OCI-LY3 (cell line): ENCODE data around the gene FXYD2.

Experiments used
- H2AFZ ChIP-seq: fragments of 200-600, 300-600 bp; shearing (Covaris generic); 2 replicates; pipeline ENCODE4 v1.6.0; 2014; ENCODE audit warnings: antibody characterized with exemption, low read depth, low read length
- H3K27ac ChIP-seq: fragments of 200-600, 300-600 bp; sonication (generic); 2 replicates; pipeline ENCODE4 v1.5.1; 2014; ENCODE audit warnings: mild to moderate bottlenecking, low read length, moderate library complexity, mixed read lengths
- H3K27me3 ChIP-seq: fragments of 200-600, 300-600 bp; sonication (generic); 2 replicates; pipeline ENCODE4 v1.6.1; 2014; ENCODE audit warnings: low read depth, low read length, mixed read lengths
- H3K36me3 ChIP-seq: fragments of 200-600, 300-600 bp; sonication (generic); replicated peaks from 2 replicates; pipeline ENCODE3; 2014; ENCODE audit warnings: low read depth, low read length, mixed read lengths
- H3K4me1 ChIP-seq: fragments of 300-600, 200-600 bp; sonication (generic); 2 replicates; pipeline ENCODE4 v1.6.1; 2014; ENCODE audit warnings: low read length, mixed read lengths
- H3K4me2 ChIP-seq: fragments of 200-600, 300-600 bp; sonication (generic); 2 replicates; pipeline ENCODE4 v1.6.1; 2014; ENCODE audit warnings: low read length, mixed read lengths
- H3K4me3 ChIP-seq: fragments of 300-600, 200-600 bp; sonication (generic); 2 replicates; pipeline ENCODE4 v1.5.1; 2014; ENCODE audit warnings: antibody characterized with exemption, mild to moderate bottlenecking, low read length, moderate library complexity
- H3K79me2 ChIP-seq: fragments of 300-600, 200-600 bp; shearing (Covaris generic); 2 replicates; pipeline ENCODE4 v1.6.1; 2014; ENCODE audit warnings: mild to moderate bottlenecking, low read length, mixed read lengths
- H3K9ac ChIP-seq: fragments of 300-600, 200-600 bp; shearing (Covaris generic); 2 replicates; pipeline ENCODE4 v1.6.0; 2014; ENCODE audit warnings: mild to moderate bottlenecking, low read length, moderate library complexity
- H3K9me3 ChIP-seq: fragments of 200-600, 300-600 bp; shearing (Covaris generic); 2 replicates; pipeline ENCODE4 v1.6.1; 2014; ENCODE audit warnings: low read length, mixed read lengths; ENCODE audit not compliant: insufficient read depth
- H4K20me1 ChIP-seq: fragments of 200-600, 300-600 bp; sonication (generic); 2 replicates; pipeline ENCODE4 v1.6.1; 2016; ENCODE audit warnings: low read length, mixed read lengths; ENCODE audit not compliant: insufficient read depth
- CTCF ChIP-seq: fragments of 200-600, 300-600 bp; sonication (generic); IDR thresholded peaks from 2 replicates; pipeline ENCODE4 v1.5.1; 2014; ENCODE audit warnings: antibody characterized with exemption, low read length, low read depth
- EZH2phosphoT487 ChIP-seq: fragments of 200-600 bp; shearing (Covaris generic); IDR thresholded peaks from 2 replicates; pipeline ENCODE4 v1.6.1; 2018; ENCODE audit warnings: antibody characterized with exemption, mixed run types, low read depth

FXYD2 gene

DNA sequence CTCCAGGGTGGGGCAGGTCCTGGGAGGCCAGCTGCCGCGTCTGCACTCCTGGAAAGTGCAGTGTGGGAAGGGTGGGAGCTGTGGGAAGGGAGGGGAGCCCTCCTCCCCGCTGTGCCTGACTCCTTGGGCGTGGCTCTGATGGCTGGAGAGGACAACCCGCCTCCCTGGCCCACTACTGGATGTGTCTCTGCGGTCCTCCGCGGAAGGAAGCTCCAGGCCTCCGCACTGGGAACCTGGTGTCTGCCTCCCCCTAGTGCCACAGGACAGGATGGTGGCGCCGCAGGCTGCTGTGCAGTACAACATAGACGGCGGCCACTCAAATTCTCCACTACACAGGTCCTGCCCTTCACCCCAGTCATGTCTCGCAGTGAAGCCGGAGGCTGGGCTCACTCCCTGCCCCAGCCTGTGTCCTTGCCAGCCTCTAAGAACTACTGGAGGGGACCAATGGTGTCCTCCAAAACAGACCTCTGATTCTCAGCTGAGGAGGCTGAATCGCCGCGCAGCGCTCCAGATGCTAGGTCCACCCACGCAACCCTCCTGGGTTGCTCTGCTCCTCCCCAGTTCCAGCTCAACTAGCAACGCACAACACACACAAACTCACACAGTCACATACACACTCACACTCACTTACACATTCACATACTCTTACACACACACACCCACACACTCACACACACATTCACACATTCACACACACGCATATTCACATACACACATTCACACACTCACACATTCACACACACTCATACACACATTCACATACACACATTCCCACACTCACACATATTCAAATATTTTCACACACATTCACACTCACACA is 15.1 kb downstream of the FXYD2 start:
- peak; percentile 55 for TF ChIP-seq CTCF
- no peak for TF ChIP-seq EZH2phosphoT487
- H3K27ac ChIP-seq = no peak overlapping the region
- H2AFZ ChIP-seq = peak overlapping the region; percentile 81
- H3K4me2 ChIP-seq = peak overlapping the region; percentile 76
- H3K9me3 ChIP-seq = no peaks in the 10 kb centered on the region
- H4K20me1 ChIP-seq = no peaks in the 10 kb centered on the region
- H3K9ac ChIP-seq = peak overlapping the region; percentile 52; the same call in 1 of the 2 replicates
- no peaks in the 10 kb centered on the region for H3K27me3 ChIP-seq
- H3K4me1 ChIP-seq = peaks cover 42% of the 10 kb centered on the region
- H3K4me3 ChIP-seq = peak overlapping the region; percentile 68
- no peaks in the 10 kb centered on the region for H3K36me3 ChIP-seq
- no peaks in the 10 kb centered on the region for H3K79me2 ChIP-seq

- H4K20me1 ChIP-seq = no peaks in the 10 kb centered on the region
- no peak for TF ChIP-seq EZH2phosphoT487
- no peak for TF ChIP-seq CTCF
- H3K4me1 ChIP-seq = peaks cover 36% of the 10 kb centered on the region
- H3K4me2 ChIP-seq = peak overlapping the region; percentile 76
- H3K27me3 ChIP-seq = no peaks in the 10 kb centered on the region
- H3K9me3 ChIP-seq = no peaks in the 10 kb centered on the region
- no peaks in the 10 kb centered on the region for H3K36me3 ChIP-seq
- H3K27ac ChIP-seq = no peak overlapping the region
- H2AFZ ChIP-seq = peak overlapping the region; percentile 81; the same call in 1 of the 2 replicates
- H3K9ac ChIP-seq = peak overlapping the region; percentile 52; the same call in 1 of the 2 replicates
- H3K4me3 ChIP-seq = peak overlapping the region; percentile 68
- H3K79me2 ChIP-seq = no peaks in the 10 kb centered on the region
Observed at GRCh38 chr11:117808784-117809183, 15.8 kb downstream of the FXYD2 start.

DNA sequence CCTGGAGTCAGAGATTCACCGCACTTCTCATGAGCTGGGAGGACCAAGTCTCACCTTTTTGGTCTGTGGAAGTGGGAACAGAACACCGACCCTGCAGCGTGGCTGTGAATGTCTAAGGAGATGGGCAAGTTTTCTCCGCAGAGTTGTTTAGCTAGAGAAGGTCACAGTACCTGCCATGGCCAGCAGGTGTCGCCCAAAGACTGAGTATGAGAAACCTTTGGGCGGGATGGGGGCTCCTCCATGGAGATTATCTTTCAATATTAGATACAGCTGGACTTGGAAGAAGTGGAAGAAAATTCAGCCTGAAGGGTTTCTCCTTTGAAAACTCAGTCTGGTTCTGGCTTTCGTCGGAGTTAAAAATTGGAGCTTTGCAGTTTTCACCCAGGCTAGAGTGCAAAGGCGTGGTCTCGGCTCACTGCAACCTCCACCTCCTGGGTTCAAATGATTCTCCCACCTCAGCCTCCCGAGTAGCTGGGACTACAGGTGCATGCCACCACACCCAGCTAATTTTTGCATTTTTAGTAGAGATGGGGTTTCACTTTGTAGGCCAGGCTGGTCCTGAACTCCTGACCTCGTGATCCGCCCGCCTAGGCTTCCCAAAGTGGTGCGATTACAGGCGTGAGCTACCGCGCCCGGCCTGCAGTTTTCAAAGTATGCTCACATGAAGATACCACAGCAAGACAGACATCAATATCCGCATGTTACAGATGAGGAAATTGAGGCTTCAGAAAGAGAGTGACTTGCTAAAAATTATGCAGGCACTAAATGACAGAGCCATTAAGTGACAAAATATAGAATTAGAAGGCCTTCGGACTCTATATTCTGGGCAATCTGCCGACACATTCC is 16.8 kb downstream of the FXYD2 start:
- Histone ChIP-seq H3K9me3 (no peaks in the 10 kb centered on the region), H3K79me2 (no peaks in the 10 kb centered on the region), H3K9ac (peak overlapping the region; percentile 26; the same call in 1 of the 2 replicates), H3K4me1 (peaks cover 29% of the 10 kb centered on the region), H3K27me3 (no peaks in the 10 kb centered on the region), H3K36me3 (no peaks in the 10 kb centered on the region), H3K4me2 (peak overlapping the region; percentile 65), H4K20me1 (no peaks in the 10 kb centered on the region), H3K27ac (no peak overlapping the region), H3K4me3 (peak overlapping the region; percentile 39; the same call in 1 of the 2 replicates), H2AFZ (peak overlapping the region; percentile 41; the same call in 1 of the 2 replicates)
- TF ChIP-seq CTCF = peak; percentile 94
- TF ChIP-seq EZH2phosphoT487 = no peak

DNA sequence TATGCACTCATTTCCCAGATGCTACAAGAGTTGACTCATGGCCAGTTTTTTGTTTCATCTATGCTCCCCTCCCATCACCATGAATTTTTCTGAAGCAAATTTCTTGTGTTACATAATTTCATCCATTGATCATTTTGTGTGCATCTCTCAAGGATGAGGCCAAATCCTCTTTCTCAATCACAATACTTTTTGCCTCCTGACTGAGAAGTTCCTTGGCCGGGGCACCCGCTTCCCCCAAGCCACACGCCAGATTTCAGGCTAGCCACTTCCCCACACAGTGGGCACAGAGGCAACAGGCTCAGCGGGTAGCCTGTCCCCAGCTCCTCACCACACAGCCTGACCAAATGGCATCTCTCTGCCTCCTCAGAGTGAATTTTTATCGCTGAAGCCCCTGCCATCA is 17.7 kb downstream of the FXYD2 start:
- no peak overlapping the region for H3K4me3 ChIP-seq
- H3K9me3 ChIP-seq = no peaks in the 10 kb centered on the region
- H3K9ac ChIP-seq = peak overlapping the region; percentile 26; the same call in 1 of the 2 replicates
- no peaks in the 10 kb centered on the region for H3K27me3 ChIP-seq
- TF ChIP-seq CTCF = no peak
- TF ChIP-seq EZH2phosphoT487 = no peak
- H4K20me1 ChIP-seq = no peaks in the 10 kb centered on the region
- H3K4me1 ChIP-seq = peaks cover 29% of the 10 kb centered on the region
- no peak overlapping the region for H3K27ac ChIP-seq
- H3K79me2 ChIP-seq = no peaks in the 10 kb centered on the region
- peak overlapping the region; percentile 65; the same call in 1 of the 2 replicates for H3K4me2 ChIP-seq
- no peaks in the 10 kb centered on the region for H3K36me3 ChIP-seq
- H2AFZ ChIP-seq = no peak overlapping the region
